GM21723 (cell line): ENCODE measurements around the gene TARBP1.
"Not testable (repeated sequence)": the region's sequence is repeated elsewhere in the genome, so short reads cannot be mapped to it uniquely, and the experiment has no call there.

Source experiments
- ATAC-seq: cut with Tn5 transposase; IDR thresholded peaks from one replicate; pipeline ENCODE4 v1.9.1; 2021; ENCODE audit warnings: mild to moderate bottlenecking, moderate library complexity; ENCODE audit not compliant: unreplicated experiment

The TARBP1 gene

GRCh38 chr1:234437423-234438171, 41.4 kb downstream of the TARBP1 start:
- ATAC-seq, result no peak

GRCh38 chr1:234435620-234436019, 43.4 kb downstream of the TARBP1 start:
- ATAC-seq, result no peak

GRCh38 chr1:234434706-234435105, 44.3 kb downstream of the TARBP1 start:
- ATAC-seq, result no peak

GRCh38 chr1:234433563-234434285, 45.3 kb downstream of the TARBP1 start:
- peak; percentile 90 for ATAC-seq

GRCh38 chr1:234431255-234431654, 47.7 kb downstream of the TARBP1 start:
- ATAC-seq, result no peak

- ATAC-seq, result no peak
Observed at GRCh38 chr1:234430691-234431090, 48.3 kb downstream of the TARBP1 start.

GRCh38 chr1:234429434-234429806, 49.6 kb downstream of the TARBP1 start:
- ATAC-seq, result no peak

- no peak for ATAC-seq
Observed at GRCh38 chr1:234427950-234428646, 50.9 kb downstream of the TARBP1 start.

GRCh38 chr1:234413990-234414389, 65.0 kb downstream of the TARBP1 start:
- ATAC-seq, result no peak

- ATAC-seq, result no peak
Observed at GRCh38 chr1:234413485-234413884, 65.5 kb downstream of the TARBP1 start.

- ATAC-seq, result no peak
Observed at GRCh38 chr1:234412830-234413229, 66.1 kb downstream of the TARBP1 start.

GRCh38 chr1:234409328-234409727, 69.7 kb downstream of the TARBP1 start:
- ATAC-seq, result no peak

GRCh38 chr1:234408757-234409156, 70.2 kb downstream of the TARBP1 start:
- no peak for ATAC-seq

- no peak for ATAC-seq
Observed at GRCh38 chr1:234406871-234407270, 72.1 kb downstream of the TARBP1 start.

- ATAC-seq, result no peak
Observed at GRCh38 chr1:234405676-234406075, 73.3 kb downstream of the TARBP1 start.

- ATAC-seq, result no peak
Observed at GRCh38 chr1:234402939-234403338, 76.0 kb downstream of the TARBP1 start.

- no peak for ATAC-seq
Observed at GRCh38 chr1:234401658-234402057, 77.3 kb downstream of the TARBP1 start.

GRCh38 chr1:234400773-234401172, 78.2 kb downstream of the TARBP1 start:
- peak; percentile 62 for ATAC-seq

- not testable (repeated sequence) for ATAC-seq
Observed at GRCh38 chr1:234399515-234399914, 79.5 kb downstream of the TARBP1 start.

GRCh38 chr1:234398849-234399381, 80.1 kb downstream of the TARBP1 start:
- peak; percentile 61 for ATAC-seq

GRCh38 chr1:234397732-234398131, 81.2 kb downstream of the TARBP1 start:
- no peak for ATAC-seq
